Kidney tubule cell (primary cell): ENCODE data around the gene MRS2.

Experiments
- DNase-seq: peaks from one replicate; pipeline ENCODE4 v3.0.0-alpha.2; 2018; ENCODE audit warnings: low spot score

Gene MRS2

DNA sequence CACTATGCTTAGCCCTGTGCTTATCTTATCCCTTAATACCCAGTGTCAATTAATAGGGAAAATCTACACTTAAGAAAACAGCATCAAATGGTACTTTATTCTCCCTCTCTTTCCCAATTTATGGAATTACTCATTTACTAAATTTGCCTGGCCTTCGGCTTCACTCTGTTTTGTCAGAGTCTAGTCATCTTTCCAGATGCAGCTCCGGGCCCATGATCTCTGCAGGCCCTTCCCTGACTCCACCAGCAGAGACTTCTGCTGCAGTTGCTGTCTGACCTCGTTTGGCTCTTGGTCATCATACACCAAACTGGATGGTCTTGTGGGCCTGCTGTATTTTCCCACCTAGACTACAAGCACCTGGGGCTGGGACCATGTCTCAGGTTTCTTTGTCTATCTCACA, 27.4 kb downstream of the MRS2 start:
- DNase-seq: no peak

DNA sequence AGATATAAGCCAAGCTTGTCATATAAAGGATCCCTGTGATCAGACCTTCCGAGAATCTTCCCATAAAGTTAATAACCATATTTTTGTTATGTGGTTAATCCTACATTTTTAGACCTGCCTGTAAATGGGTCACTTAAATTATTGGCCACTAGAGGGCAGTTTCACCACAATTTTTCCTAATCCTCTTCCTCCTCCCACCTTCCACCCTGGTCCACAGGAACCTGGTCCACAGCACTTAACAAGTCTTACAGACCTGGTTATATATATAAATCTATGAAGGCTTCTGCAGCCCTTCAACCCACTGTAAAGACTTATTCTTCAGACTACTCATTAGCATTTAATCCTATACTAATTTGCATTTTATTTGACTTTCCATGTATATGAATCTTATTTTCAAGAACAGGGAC, 28.3 kb downstream of the MRS2 start:
- peak; percentile 64 for DNase-seq

DNA sequence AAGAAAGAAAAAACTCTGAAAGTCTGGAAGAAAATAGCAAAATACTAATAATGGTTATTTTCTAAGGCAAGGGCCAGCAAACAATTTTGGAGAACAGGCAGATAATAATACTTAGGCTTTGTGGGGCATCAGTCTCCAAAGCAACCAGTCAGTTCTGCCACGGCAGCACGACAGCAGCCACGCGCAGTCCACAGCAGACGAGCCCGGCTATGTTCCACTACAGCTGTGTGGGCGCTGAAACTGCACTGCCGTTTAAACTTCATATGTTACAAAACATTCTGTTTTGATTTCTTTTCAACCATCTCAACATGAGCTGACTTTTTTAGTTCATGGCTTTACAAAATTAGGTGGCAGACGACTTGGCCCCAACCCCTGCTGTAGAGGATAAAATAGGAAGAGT, 29.9 kb downstream of the MRS2 start:
- no peak for DNase-seq

DNA sequence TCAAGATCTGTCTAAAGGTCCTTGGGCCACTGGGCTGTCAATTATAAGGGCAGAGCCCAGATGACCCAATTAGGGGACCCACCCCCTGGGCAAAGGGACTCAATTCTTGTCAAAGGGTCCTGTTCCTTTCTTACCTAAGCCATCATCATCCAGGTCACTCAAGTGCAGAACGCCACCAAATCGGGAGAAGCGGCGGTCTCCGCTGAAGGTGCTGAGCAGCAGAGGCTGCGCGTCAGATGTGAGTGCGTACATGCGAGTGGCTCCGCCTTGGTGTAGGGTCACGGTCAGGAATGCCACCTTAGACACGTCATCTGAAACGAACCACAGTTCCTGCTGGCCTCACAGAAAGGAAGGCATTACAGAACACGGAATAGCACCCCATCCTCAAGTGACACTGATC, 34.2 kb downstream of the MRS2 start:
- DNase-seq: no peak

DNA sequence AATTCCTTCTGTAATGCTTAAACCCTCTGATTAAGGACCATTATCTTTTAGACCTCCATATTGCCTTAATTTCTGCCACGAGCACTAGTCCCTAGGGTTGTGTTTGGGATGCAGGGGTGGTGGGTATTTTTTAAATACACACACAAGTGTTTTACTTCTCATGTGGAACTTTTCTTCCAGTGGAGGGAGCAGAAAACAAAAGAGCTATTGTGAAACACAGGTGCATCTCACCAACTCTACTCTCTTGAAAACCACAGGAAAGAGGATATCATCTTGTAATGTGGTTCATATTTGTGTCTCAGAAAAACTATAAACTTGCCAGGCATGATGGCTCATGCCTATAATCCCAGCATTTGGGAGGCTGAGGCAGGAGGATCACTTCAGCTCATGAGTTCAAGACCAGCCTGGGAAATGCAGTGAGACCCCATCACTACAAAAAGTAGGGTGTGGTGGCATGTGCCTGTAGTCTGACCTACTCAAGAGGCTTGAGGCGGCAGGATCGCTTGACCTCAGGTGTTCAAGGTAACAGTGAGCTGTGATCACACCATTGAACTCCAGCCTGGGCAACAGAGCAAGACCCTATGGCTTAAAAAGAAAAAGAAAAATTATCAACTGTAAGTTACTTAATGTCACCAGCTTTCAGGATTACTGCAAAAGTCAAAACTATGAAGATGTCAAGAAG, 37.3 kb downstream of the MRS2 start:
- no peak for DNase-seq

DNA sequence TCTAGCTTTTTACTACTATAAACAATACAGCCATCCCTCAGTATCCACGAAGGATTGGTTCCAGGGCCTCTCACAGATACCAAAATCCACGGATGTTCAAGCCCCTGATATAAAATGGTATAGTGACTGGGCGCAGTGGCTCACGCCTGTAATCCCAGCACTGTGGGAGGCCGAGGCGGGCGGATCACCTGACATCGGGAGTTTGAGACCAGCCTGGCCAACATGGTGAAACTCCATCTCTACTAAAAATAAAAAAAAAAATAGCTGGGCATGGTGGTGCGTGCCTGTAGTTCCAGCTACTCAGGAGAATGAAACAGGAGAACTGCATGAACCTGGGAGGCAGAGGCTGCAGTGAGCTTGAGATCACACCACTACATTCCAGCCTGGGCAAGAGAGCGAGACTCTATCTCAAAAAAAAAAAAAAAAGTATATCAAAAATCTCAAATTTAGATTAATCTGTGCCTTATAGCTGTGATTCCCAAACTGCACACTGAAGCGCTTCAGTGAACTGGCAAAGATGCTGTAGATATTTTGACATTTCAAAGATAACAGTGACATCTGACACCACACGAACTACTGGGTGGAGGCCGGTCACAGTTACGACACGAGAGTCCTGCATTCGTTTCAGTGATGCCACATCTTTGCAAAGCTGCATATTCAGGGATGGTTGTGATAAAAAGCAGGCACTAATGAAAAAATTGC, 38.3 kb downstream of the MRS2 start:
- no peak for DNase-seq

DNA sequence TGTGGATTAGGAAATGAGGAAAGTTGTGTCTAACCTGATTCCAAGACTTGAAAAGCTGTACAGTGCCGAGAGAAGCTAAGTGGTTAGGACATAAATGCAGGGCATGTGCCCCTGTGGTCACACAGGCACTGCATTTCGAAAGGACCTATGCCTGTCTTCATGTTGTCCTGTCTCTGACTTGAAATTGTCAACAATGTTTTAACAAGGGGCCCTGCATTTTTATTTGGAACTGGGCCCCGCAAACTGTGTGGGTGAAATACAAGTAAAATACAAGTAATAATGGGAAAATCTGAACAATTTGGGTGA, 38.8 kb downstream of the MRS2 start:
- DNase-seq: no peak

DNA sequence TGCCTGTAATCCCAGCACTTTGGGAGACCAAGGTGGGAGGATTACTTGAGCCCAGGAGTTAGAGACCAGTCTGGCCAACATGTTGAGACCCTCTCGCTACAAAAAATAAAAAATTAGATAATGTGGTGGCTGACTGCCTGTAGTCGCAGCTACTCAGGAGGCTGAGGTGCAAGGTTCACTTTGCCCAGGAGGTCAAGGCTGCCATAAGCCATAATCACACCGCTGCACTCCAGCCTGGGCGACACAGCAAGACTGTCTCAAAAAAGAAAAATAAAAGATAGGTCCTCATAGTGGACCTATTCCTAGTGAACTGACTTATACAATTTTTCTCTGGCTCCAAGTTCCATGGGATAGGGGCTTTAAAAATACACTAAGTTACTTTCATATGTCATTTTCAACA, 41.9 kb downstream of the MRS2 start:
- no peak for DNase-seq

DNA sequence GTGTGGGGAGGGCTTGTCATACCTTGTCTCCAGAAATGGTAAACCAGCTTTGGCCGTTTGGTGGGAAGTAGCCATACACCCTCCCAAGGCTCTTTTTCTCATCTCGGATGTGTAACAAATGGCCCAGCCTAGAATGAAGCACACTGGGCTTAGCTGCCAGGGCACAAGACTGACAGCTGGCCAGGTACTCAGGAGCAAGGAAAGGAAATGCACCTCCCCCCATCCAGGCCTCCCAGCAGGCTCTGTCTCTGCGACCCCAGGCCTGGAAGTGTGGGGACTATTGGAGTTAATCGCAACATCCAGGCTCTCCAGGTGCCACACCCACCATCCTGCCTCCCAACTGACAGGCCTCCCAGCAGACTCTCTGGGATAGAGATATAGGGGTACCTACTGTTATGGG, 43.0 kb downstream of the MRS2 start:
- DNase-seq: no peak

DNA sequence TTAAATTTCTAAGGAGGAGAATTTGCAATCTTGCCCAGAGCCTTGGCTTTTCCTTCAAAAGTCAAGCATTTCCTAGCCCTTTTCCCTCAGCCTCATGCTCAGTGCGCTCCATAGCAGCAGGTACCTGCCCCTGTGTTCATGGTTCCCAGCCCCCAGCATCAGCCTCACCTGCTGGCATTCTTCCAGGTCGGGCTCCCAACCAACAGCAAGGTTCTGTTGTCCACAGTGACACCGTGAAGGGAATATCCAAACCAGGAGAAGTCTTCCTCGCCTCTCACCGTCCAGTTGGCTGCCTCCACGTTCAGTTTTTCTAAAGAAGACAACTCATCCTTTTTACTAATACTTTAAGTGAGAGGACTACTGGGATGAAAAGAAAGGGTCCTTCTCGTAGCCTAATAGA, 43.9 kb downstream of the MRS2 start:
- DNase-seq: no peak

DNA sequence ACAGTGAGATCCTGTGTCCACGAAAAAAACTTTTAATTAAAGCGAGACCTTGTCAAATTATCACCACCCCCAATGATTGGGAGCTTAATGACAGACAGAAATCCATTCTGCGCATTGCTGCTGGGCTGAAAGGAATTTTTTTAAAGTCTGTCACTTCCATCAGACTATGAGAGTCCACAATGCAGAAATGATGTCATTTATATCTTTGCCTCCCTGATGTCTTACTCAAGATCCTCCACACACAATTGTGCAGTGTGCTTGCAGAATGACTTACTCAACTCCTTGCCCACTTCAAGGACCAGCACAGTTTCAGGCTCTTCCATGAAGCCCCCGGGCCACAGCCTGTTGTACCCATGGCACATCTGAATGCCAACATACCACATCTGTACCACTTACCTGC, 45.7 kb downstream of the MRS2 start:
- DNase-seq: no peak

DNA sequence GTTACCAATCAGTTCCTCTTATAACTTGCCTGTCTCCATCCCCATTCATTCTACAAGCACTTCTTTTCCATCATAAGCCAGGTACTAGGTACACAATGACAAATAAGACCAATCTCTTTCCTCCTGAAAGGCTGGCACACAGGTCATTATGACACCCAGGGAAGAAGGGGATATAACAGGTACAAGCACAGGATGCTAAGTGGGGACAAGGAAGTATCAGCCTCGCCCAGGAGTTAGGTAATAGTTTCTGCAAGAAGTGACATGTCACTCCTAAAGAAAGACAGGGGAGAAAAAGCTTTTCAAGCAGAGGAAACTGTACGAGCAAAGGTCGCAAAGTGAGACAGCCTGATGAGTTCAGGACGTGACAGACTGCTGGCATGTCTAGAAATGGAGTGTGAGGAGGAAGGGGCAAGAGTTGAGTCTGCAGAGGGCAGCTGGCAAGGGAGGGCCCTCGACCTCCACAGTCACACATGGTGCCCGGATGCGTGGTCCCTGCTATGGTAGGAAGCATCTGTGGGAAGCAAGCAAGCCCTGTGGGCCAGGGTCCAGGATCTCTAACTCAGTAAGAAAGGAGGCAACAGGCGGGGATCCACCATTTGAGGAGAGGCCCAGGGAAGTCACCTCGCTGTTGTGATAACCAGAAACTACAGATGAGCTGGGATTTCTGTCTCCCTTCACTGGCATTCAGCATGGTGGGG, 46.2 kb downstream of the MRS2 start:
- no peak for DNase-seq

DNA sequence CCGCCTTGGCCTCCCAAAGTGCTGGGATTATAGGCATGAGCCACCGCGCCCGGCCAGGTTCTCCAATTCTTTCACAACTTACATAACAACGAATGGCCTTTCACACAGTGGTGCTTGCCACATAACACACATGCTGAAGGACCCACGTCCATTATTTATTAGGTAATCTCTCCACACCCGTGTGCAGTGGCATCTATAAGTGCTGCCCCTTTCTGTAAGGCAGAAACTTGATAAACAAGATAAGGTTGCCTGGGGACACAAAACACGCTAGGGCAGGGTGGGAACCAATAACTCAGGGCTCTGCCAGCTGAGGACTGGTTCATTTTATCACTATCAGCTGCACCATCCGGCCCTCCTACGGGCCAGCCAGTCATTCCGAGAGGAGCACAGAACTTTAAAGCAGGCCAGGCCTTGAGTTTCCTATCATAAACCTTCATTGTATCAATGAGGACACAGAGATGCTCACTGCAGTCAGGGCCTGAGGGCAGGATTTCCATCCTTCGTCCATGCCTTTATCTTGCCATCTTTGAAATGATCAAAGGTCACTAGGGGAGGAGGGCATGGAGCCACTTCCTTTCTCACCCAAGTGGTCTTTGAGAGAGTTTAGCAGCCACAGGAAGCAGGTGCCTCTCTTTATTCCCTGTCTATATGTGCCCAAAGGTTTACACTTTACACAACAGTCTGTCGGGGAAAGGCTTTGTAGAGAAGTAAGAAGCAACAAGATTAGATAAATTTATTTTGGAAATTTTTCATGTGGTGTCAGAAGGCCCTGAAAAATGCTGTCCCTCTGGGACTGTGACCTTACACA, 49.0 kb downstream of the MRS2 start:
- no peak for DNase-seq

DNA sequence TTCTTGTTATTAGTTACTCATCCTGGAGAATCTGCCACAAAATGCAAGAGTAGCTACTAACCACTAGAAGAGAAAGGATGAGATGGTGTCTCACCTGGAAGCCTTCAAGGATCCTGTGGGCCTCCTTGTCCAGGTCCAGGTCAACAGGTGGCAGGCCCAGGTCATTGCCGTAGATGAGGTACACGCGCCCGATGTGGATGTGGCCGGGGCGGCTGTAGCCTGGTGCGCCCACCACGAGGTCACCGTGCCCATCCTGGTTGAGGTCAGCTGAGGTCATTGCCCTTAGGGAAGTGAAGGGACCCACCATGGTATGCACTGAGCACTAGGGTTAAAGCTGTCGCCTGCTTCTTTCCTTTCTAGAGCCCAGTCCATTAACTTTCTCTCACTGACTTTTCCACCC, 51.2 kb downstream of the MRS2 start:
- no peak for DNase-seq

DNA sequence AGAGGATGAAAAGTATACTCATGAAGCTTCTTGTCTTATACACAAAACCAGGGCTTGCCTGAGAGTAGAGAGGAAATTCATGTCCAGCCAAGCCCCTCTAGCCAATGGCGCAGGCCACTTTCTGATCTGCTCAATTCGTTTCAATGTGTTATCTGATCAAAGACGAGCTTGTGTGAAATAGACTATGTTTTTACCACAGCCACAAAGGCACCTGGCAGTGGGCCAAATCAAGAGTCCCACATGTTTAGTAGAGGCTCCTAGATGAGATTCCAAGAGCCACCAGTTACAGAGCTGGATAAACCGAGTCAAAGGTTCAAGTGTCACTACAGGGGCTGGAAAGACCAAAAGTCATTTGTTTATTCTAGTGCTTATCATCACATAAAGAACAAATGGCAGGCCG, 51.7 kb downstream of the MRS2 start:
- DNase-seq: no peak

DNA sequence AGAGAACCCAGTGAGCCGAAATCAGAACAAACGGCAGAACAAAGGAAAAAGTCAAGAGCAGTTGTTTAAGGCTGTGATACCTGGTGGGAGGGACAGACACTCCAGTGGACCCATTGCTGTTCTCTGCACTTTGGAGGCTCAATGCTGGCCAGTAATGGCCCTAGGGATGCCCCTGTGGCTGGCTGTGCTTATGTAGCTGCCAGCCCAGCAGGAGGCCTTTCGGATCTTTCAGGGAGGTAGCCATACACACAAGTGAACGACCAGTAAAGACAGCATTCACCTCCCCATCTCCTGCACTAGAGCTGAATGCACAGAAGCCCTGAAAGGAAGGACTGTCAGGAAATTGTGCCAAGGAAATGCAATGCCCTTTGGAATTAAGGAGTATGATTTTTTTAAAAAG, 52.3 kb downstream of the MRS2 start:
- no peak for DNase-seq

DNA sequence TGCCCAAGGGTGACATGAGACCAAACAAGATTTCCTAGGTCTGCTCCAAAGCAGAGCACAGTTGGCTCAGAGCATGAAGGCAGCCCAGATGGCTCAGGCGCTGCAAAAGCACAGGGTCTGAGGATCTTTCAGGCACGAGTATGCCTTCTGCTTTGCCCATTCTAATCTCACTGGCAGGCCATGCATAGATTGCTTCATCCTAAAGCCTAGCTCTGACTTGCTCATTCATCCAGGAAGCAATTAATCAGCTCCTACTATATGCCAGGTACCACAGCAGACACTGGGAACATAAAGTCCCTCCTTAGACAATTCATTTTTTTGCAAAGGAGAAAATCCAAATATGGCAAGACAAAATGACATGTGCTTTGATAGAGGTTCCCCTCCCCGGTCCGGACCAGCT, 55.4 kb downstream of the MRS2 start:
- DNase-seq: no peak

DNA sequence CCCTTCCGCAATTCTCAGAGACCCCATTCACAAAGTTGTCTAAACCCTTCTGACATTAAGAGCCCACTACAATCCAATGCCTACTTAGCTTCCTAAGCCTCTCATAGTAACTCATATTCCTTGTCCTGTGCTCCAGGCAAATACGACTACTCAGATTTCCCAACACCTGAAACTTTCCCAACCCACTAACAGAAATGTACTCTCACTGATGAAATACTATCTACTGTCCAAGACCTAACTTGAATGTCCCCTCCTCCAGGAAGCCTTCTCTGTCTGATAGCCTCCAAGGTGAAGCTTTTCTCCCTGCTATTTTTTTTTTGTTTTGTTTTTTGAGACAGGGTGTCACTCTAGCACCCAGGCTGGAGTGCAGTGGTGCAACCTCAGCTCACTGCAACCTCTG, 56.2 kb downstream of the MRS2 start:
- no peak for DNase-seq

DNA sequence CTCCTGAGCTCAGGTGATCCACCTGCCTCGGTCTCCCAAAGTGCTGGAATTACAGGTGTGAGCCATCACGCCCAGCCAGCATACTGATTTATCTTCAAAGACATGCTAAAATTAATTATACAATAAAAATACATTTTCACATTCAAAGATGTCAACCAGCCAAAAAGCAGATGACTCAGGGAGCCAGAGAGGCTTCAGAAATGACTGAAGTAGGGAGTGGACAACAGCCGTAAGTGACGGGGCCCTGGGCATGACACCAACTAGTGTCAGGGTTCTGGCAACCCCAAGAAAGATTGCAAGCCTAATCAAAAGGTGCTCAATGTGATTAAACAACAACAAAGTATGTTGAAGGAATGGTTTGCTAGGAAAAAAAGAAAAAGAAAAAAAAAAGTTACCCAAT, 58.2 kb downstream of the MRS2 start:
- no peak for DNase-seq

DNA sequence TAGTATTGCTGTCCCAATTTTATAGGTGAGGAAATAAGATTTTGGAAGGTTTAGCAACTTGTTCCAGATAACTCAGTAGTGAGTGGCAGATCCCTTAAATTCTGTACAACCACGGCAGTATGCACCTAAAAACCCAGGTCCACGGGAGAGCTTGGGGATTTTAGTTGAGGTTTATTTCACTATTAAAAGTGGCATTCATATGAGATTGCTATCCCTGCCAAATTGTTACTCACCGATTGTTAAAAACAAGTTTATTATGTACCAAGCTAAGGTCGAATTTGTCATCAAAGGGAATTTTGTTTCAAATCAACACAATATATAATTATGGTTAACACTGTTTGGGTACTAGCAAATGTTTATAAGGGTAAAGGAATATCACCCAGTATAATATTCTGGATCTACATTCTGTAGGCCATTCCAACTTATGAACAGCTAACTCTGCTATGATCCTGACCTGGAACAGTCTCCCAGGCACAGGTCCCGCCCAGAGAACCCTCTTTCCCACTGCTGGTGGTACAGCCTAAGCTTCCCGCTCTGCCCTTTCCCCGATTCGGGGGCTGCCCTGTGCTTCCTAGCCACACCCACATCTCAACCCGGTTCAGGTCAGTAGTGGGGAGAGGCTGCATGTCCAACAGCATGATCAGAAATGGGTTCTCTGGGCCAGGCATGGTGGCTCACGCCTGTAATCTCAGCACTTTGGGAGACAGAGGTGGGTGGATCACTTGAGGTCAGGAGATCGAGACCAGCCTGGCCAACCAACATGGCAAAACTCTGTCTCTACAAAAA, 61.7 kb downstream of the MRS2 start:
- DNase-seq: no peak

DNA sequence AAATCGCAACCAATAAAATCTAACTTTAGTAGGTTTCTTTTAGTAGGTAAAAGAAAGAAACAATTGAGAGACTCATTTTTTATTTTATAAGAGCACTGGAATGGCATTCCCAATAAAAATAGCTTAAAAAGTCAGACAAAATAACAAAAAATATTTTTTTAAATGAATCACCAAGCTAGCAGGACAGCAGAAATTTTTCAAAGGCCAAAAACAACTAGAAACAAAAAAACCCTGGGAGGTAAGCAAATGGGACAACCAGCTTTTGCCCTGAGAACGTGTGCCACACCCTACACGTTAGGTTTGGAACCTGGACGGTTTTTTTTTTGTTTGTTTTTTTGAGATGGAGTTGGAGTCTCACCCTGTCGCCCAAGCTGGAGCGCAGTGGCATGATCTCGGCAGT, 67.1 kb downstream of the MRS2 start:
- no peak for DNase-seq

DNA sequence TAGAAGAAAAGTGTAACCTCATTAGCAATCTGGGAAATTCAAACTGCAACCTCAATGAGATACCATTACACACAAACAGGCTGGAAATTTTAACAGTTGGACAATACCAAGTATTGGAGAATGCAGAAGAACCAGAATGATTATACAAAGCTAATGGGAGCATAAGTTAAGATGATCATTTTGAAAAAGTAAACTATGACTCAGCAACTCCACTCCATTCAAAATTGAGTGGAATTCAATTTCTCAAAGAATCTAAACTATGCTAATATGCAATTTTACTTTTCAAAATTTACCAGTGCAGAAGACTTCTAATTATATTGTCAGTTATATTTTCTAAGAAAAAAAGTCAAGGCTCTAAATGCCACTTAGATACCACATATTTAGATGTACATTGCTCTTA, 69.4 kb downstream of the MRS2 start:
- DNase-seq: no peak
